HepG2 (cell line): ENCODE data around the gene ANXA6. TPM values are rescaled to one million over a fixed set of nuclear protein-coding genes. Genes with fewer than 3 reads are reported as not detected.

Experiments
- ATAC-seq: fragments of 200-7000 bp; cut with Tn5 transposase; 3 replicates; pipeline ENCODE4 v1.9.1; 2020; ENCODE audit warnings: mild to moderate bottlenecking, moderate library complexity
- BruUV-seq: library from RNA; stranded (reverse); fragments of 400-500 nt; replicated peaks from 2 replicates; lab custom pipeline; 2021; lab: Mats Ljungman, UMichigan
- CTCF ChIA-PET: fragments of 300-600 bp; formaldehyde crosslinking; extraction: SDS; loops from one replicate; lab custom pipeline; 2021; ENCODE audit warnings: low total read pairs, inconsistent platforms, low intra/inter-chr PET ratio; lab: Yijun Ruan, JAX
- POLR2A ChIA-PET: fragments of 350-600 bp; sonication (Branson Sonifier 250); formaldehyde crosslinking; loops from one replicate; lab custom pipeline; 2020; ENCODE audit warnings: antibody characterized with exemption, inconsistent platforms; lab: Yijun Ruan, JAX
- DNase-seq: peaks from one replicate; pipeline ENCODE4 v3.0.0-alpha.2; 2015; ENCODE audit warnings: low spot score
- FAIRE-seq: peaks from 3 replicates; lab custom pipeline; 2011; peaks lifted over from hg19 to GRCh38; lab: Jason Lieb, UNC
- H2AFZ ChIP-seq: one replicate; pipeline ENCODE4 v1.6.1; 2011; ENCODE audit warnings: low read length, inconsistent platforms
- H3K27ac ChIP-seq: fragments of 300-600 bp; 3 replicates; pipeline ENCODE4 v1.8.0; 2011; ENCODE audit warnings: mixed run types, mild to moderate bottlenecking, mixed read lengths, low read length, inconsistent platforms; ENCODE audit not compliant: insufficient read depth; ENCODE audit errors: extremely low read length
- H3K27me3 ChIP-seq, 2 experiments: fragments of 200-600 bp in 1 of 2; 2 replicates in 1 of 2; 3 replicates in 1 of 2; pipeline versions ENCODE4 v1.6.0 to v1.8.0; 2011; ENCODE audit warnings: low read length in 2 of 2, mild to moderate bottlenecking in 2 of 2, moderate library complexity in 2 of 2, inconsistent platforms in 1 of 2; ENCODE audit not compliant: insufficient read depth in 2 of 2, control insufficient read depth in 1 of 2
- H3K36me3 ChIP-seq, 2 experiments: fragments of 200-600 bp in 1 of 2; replicated peaks in 1 of 2; 2 replicates in 1 of 2; 3 replicates in 1 of 2; pipeline versions ENCODE4 v1.5.1 to v1.8.0; 2011; ENCODE audit warnings: low read length in 2 of 2, inconsistent platforms in 1 of 2; ENCODE audit not compliant: insufficient read depth in 2 of 2, control insufficient read depth in 1 of 2
- H3K4me1 ChIP-seq: 2 replicates; pipeline ENCODE4 v1.5.1; 2012; ENCODE audit warnings: low read length, inconsistent platforms; ENCODE audit not compliant: insufficient read depth
- H3K4me2 ChIP-seq: 2 replicates; pipeline ENCODE4 v1.6.0; 2011; ENCODE audit warnings: low read depth, low read length, inconsistent platforms
- H3K4me3 ChIP-seq, 3 experiments: fragments of 200-600 bp in 1 of 3; sonication (generic), shearing (Covaris generic) in 1 of 3; replicated peaks in 1 of 3; 2 replicates each; pipeline ENCODE4 v1.5.1; 2011 to 2016; ENCODE audit warnings: low read length in 3 of 3, inconsistent platforms in 2 of 3, low read depth in 2 of 3, mild to moderate bottlenecking in 2 of 3, control low read depth in 1 of 3, mixed read lengths in 1 of 3; ENCODE audit not compliant: insufficient read depth in 1 of 3
- H3K79me2 ChIP-seq: one replicate; pipeline ENCODE4 v1.6.1; 2011; ENCODE audit warnings: low read length, inconsistent platforms; ENCODE audit not compliant: insufficient read depth
- H3K9ac ChIP-seq: 2 replicates; pipeline ENCODE4 v1.6.0; 2011; ENCODE audit warnings: mild to moderate bottlenecking, low read depth, low read length, inconsistent platforms; ENCODE audit not compliant: insufficient read depth
- H3K9me3 ChIP-seq: 2 replicates; pipeline ENCODE4 v1.5.1; 2012; ENCODE audit warnings: mild to moderate bottlenecking, low read length
- H4K20me1 ChIP-seq: 2 replicates; pipeline ENCODE4 v1.6.0; 2011; ENCODE audit warnings: inconsistent platforms, mild to moderate bottlenecking, low read length, moderate library complexity; ENCODE audit not compliant: insufficient read depth
- FOSL1 ChIP-seq: sonication (generic); formaldehyde crosslinking; IDR thresholded peaks from 2 replicates; pipeline ENCODE4 v1.9.0; 2021; ENCODE audit warnings: missing genetic modification reagents, borderline replicate concordance
- GTF2F1 ChIP-seq: fragments of 150-350 bp; IDR thresholded peaks from 2 replicates; pipeline ENCODE4 v1.6.1; 2014; ENCODE audit warnings: low read length
- PHB2 ChIP-seq: fragments of 450-650 bp; IDR thresholded peaks from 2 replicates; pipeline ENCODE4 v1.6.1; 2018; ENCODE audit not compliant: partially characterized antibody
- SRSF9 ChIP-seq: fragments of 200-400 bp; formaldehyde crosslinking; IDR thresholded peaks from 2 replicates; pipeline ENCODE4 v1.6.1; 2018; ENCODE audit warnings: borderline replicate concordance, mild to moderate bottlenecking, low read depth, low read length; ENCODE audit not compliant: insufficient read depth, poor library complexity, severe bottlenecking
- TCF7L2 ChIP-seq: IDR thresholded peaks from 2 replicates; pipeline ENCODE4 v1.6.1; 2011; ENCODE audit warnings: mild to moderate bottlenecking, low read depth, low read length, moderate library complexity
- XBP1 ChIP-seq: sonication (generic); formaldehyde crosslinking; IDR thresholded peaks from 2 replicates; pipeline ENCODE4 v1.5.0; 2020; ENCODE audit warnings: missing genetic modification reagents
- ZNF557 ChIP-seq: sonication (generic); formaldehyde crosslinking; IDR thresholded peaks from 2 replicates; pipeline ENCODE4 v1.4.0; 2020; ENCODE audit warnings: missing genetic modification reagents
- WGBS: methylation state at CpG from one replicate; pipeline ENCODE4 v1.1.6; 2017; ENCODE audit warnings: low lambda C conversion rate; 5-methylcytosine and 5-hydroxymethylcytosine counted together
- in situ Hi-C: cut with HindIII; loops from 2 replicates; pipeline ENCODE4 v1.10.0; 2017; ENCODE audit warnings: low pct_unique_long_range_greater_than_20kb; ENCODE audit not compliant: extremely low pct_ligation_motif_present
- intact Hi-C: fragments of 100-400 bp; cut with micrococcal nuclease; formaldehyde crosslinking; loops from one replicate; pipeline ENCODE4 v1.10.0; 2022; ENCODE audit not compliant: unreplicated experiment
- polyA plus RNA-seq, 8 experiments: library from polyadenylated mRNA; depleted of rRNA in 3 of 8; stranded (reverse) in 7 of 8; unstranded in 1 of 8; fragments of >200 nt; fragmentation: Illumina TruSeq in 4 of 8; extraction: Trizol in 4 of 8; gene quantifications; 2 replicates each; pipeline versions ENCODE4 v1.2.1 to v1.2.3, GENCODE V29; 2011 to 2016; ENCODE audit warnings: low read depth in 4 of 8, missing spikeins in 1 of 8, mixed read lengths in 1 of 8; ENCODE audit not compliant: insufficient read depth in 1 of 8
- total RNA-seq, 5 experiments: library from RNA; depleted of rRNA; stranded (reverse); fragments of >200 nt; fragmentation: Illumina TruSeq; extraction: Trizol; gene quantifications; 2 replicates each; pipeline ENCODE4 v1.2.3, GENCODE V29; 2016; ENCODE audit warnings: low read depth in 1 of 5
- TF ChIP-seq, protein P1 (sequence below), 2 experiments: IDR thresholded peaks; 2 replicates each; pipeline ENCODE4 v1.6.1; 2011 to 2012; ENCODE audit warnings: low read length in 2 of 2, borderline replicate concordance in 1 of 2, low read depth in 1 of 2, mild to moderate bottlenecking in 1 of 2, moderate library complexity in 1 of 2

Gene ANXA6
- total and polyA plus RNA-seq, 2 of the 13 experiments (the other 11 are each of a cell fraction or from before 2014, with no cell fraction given) = 103 to 125 TPM

GRCh38 chr5:151140686-151141459 is 16.7 kb downstream of the ANXA6 start (continued):
- TF ChIP-seq, protein P1, sequence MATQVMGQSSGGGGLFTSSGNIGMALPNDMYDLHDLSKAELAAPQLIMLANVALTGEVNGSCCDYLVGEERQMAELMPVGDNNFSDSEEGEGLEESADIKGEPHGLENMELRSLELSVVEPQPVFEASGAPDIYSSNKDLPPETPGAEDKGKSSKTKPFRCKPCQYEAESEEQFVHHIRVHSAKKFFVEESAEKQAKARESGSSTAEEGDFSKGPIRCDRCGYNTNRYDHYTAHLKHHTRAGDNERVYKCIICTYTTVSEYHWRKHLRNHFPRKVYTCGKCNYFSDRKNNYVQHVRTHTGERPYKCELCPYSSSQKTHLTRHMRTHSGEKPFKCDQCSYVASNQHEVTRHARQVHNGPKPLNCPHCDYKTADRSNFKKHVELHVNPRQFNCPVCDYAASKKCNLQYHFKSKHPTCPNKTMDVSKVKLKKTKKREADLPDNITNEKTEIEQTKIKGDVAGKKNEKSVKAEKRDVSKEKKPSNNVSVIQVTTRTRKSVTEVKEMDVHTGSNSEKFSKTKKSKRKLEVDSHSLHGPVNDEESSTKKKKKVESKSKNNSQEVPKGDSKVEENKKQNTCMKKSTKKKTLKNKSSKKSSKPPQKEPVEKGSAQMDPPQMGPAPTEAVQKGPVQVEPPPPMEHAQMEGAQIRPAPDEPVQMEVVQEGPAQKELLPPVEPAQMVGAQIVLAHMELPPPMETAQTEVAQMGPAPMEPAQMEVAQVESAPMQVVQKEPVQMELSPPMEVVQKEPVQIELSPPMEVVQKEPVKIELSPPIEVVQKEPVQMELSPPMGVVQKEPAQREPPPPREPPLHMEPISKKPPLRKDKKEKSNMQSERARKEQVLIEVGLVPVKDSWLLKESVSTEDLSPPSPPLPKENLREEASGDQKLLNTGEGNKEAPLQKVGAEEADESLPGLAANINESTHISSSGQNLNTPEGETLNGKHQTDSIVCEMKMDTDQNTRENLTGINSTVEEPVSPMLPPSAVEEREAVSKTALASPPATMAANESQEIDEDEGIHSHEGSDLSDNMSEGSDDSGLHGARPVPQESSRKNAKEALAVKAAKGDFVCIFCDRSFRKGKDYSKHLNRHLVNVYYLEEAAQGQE (IDR thresholded peaks at IDR 0.05; ENCODE audit: borderline replicate concordance in 1 of 2, low read depth in 1 of 2, low read length in 2 of 2) = no peak
- no peak for TF ChIP-seq FOSL1
- no peak for TF ChIP-seq ZNF557

DNA sequence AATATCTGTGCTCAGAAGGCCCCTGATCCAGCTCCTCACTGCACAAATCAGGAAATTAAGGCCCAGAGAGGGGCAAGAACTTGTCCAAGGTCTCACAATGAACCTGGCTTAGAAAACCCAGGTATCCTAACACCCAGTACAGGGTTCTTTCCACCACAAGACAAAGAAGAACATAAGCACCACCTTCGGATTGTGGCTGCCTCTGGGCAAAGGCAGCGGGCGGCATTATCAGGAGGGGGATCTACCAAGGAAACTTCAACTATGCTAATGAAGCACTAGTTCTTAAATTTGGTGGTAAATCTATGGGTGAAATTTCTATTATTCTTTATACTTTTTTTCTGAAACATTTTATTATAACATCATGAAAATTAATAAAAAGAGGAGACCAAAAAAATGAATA is 17.9 kb downstream of the ANXA6 start:
- Histone ChIP-seq H3K9ac (no peak overlapping the region), H3K27ac (no peak overlapping the region), H3K4me3 (no peak overlapping the region), H2AFZ (no peak overlapping the region), H3K36me3 (peaks cover 15 to 80% of the 10 kb centered on the region in 2 experiments), H4K20me1 (no peaks in the 10 kb centered on the region; the same call in 1 of the 2 replicates), H3K4me1 (no peaks in the 10 kb centered on the region), H3K9me3 (no peaks in the 10 kb centered on the region), H3K79me2 (peaks cover 11% of the 10 kb centered on the region), H3K4me2 (no peak overlapping the region), H3K27me3 (no peaks in the 10 kb centered on the region)
- no TSS peak for BruUV-seq
- WGBS = 96% methylated on average over 3 of the region's 3 CpGs
- ChIA-PET CTCF (no interaction called here), POLR2A (no interaction called here)
- TF ChIP-seq TCF7L2 = no peak
- TF ChIP-seq SRSF9 = no peak
- TF ChIP-seq GTF2F1 = no peak
- no peak for TF ChIP-seq PHB2
- TF ChIP-seq XBP1 = no peak
- in situ Hi-C loops = no loop called here
- ATAC-seq (no peak), DNase-seq (no peak), FAIRE-seq (no peak)
- intact Hi-C loops = no loop called here
